ENCODE measurements around the gene BBS9.
A peak's percentile ranks its signal among the peaks of the same experiment; 100 is the strongest.

The BBS9 gene

DNA sequence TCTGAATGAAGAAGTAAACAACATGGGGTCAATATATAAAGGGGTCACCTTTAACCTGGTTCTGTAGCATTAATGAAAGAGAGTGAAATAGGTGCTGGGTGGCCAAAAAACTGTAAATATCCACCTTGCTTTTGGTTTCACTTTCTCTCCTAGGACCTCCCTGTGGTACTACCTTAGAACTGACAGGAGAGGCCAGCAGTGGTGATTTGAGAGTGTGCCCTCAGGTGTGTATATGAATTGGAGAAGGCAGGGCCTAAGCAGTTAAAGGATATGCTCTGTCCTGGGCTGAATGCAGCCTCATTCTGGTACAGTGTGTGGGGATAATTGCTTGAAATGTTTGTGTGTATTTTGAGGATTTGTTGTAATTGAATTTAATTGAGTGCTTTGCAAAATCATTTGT lies 62.0 kb downstream of the BBS9 start:
- TF ChIP-seq, protein P1, sequence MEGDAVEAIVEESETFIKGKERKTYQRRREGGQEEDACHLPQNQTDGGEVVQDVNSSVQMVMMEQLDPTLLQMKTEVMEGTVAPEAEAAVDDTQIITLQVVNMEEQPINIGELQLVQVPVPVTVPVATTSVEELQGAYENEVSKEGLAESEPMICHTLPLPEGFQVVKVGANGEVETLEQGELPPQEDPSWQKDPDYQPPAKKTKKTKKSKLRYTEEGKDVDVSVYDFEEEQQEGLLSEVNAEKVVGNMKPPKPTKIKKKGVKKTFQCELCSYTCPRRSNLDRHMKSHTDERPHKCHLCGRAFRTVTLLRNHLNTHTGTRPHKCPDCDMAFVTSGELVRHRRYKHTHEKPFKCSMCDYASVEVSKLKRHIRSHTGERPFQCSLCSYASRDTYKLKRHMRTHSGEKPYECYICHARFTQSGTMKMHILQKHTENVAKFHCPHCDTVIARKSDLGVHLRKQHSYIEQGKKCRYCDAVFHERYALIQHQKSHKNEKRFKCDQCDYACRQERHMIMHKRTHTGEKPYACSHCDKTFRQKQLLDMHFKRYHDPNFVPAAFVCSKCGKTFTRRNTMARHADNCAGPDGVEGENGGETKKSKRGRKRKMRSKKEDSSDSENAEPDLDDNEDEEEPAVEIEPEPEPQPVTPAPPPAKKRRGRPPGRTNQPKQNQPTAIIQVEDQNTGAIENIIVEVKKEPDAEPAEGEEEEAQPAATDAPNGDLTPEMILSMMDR (IDR thresholded peaks at IDR 0.05; ENCODE audit: unreplicated experiment in 3 of 3): no peak

DNA sequence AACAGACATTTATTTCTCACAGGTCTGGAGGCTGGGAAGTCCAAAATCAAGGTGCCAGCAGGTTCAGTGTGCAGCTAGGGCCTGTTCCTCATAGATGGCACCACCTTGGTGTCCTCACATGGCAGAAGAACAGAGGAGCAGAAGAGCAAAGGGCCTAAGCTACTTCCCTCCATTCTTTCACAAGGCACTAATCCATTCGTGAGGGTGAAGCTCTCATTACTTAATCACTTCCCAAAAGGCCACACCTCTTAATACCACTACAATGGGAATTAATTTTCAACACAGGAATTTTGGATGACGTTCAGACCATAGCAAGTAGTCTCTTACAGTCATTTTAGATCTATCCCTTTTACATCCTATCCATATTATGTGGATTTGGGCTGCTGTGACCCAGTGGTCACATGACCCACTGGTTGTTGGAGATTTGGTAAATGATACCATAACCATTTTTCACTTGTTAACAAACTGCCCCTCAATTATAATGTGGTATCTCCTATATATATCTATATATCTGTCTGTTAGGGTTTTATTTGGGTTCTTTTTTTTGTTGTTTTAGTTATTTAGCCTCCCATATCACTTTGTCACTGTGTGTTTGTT lies 63.4 kb downstream of the BBS9 start:
- TF ChIP-seq, protein P1 (IDR thresholded peaks at IDR 0.05; ENCODE audit: unreplicated experiment in 3 of 3): no peak
- H3K4me3 Mint-ChIP-seq: no peak overlapping the region
- H3K27me3 Mint-ChIP-seq (ENCODE audit: low read depth): no peaks in the 10 kb centered on the region
- peaks cover 10% of the 10 kb centered on the region for H3K36me3 Mint-ChIP-seq (ENCODE audit: low read depth)
- no peaks in the 10 kb centered on the region for H3K9me3 Mint-ChIP-seq
- peak overlapping the region in 1 of 3 experiments; percentile 68 for H3K27ac Mint-ChIP-seq
- H3K4me1 Mint-ChIP-seq: peaks cover 12% of the 10 kb centered on the region

More for the DNA sequence above, 62.0 kb downstream of the BBS9 start:
- no peaks in the 10 kb centered on the region for H3K27me3 Mint-ChIP-seq (ENCODE audit: low read depth)
- peaks cover 8% of the 10 kb centered on the region for H3K4me1 Mint-ChIP-seq
- H3K36me3 Mint-ChIP-seq (ENCODE audit: low read depth): peaks cover 10% of the 10 kb centered on the region
- H3K9me3 Mint-ChIP-seq: no peaks in the 10 kb centered on the region
- H3K4me3 Mint-ChIP-seq: no peak overlapping the region
- no peak overlapping the region for H3K27ac Mint-ChIP-seq

DNA sequence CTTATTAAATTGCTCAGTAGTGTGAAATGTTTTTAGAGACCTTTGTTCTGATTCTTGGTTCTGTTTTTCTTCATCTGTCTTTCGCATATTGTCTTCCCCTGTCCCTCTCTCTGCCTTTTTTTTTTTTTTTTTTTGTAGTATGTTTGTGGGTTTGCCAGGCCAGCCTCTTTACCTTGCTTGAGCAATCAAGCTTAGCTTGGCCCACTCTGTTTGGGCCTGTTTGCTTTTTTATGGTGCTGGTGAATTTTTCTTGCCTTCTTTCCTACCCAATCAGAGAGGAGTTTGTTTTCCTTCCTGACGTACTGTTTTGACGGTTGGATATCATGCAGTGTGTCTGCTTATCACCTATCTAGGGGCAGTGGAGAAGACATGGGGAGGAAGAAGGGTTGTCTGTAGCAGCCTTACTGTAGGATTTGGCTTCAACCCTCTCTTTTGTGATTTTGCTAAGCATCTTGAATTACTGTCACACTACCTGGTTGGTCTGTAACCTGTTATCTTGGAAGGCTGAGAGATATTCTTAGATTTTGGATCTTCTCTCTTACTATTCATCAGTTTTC lies 64.0 kb downstream of the BBS9 start:
- peak overlapping the region in 2 of 3 experiments; percentile 27 to 68 for H3K27ac Mint-ChIP-seq
- H3K9me3 Mint-ChIP-seq: no peaks in the 10 kb centered on the region
- TF ChIP-seq, protein P1 (IDR thresholded peaks at IDR 0.05; ENCODE audit: unreplicated experiment in 3 of 3): no peak
- H3K27me3 Mint-ChIP-seq (ENCODE audit: low read depth): no peaks in the 10 kb centered on the region
- H3K4me1 Mint-ChIP-seq: peaks cover 12% of the 10 kb centered on the region
- no peak overlapping the region for H3K4me3 Mint-ChIP-seq
- H3K36me3 Mint-ChIP-seq (ENCODE audit: low read depth): peaks cover 10% of the 10 kb centered on the region

DNA sequence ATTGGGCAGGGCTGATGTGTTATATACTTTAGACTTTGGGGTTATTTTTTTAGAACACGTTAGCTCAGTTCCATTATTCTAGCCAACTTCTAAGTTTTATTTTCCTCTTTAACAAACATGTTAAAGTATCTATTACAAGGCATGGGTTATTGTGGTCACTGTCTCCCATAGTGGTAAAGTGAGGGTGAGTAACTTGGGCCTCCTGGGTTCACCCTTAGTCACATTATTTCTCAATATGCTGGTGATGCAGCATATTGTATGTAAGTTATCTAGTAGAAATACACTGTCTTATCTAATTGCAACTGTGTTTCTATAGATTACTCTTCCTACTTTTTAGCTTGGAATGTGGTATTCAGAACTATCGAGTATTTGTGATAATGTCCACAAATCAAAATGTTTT lies 65.9 kb downstream of the BBS9 start:
- TF ChIP-seq, protein P1 (IDR thresholded peaks at IDR 0.05; ENCODE audit: unreplicated experiment in 3 of 3): no peak
- peaks cover 12% of the 10 kb centered on the region for H3K4me1 Mint-ChIP-seq
- peaks cover 10% of the 10 kb centered on the region for H3K36me3 Mint-ChIP-seq (ENCODE audit: low read depth)
- no peak overlapping the region for H3K4me3 Mint-ChIP-seq
- no peaks in the 10 kb centered on the region for H3K27me3 Mint-ChIP-seq (ENCODE audit: low read depth)
- H3K27ac Mint-ChIP-seq: no peak overlapping the region
- H3K9me3 Mint-ChIP-seq: no peaks in the 10 kb centered on the region

DNA sequence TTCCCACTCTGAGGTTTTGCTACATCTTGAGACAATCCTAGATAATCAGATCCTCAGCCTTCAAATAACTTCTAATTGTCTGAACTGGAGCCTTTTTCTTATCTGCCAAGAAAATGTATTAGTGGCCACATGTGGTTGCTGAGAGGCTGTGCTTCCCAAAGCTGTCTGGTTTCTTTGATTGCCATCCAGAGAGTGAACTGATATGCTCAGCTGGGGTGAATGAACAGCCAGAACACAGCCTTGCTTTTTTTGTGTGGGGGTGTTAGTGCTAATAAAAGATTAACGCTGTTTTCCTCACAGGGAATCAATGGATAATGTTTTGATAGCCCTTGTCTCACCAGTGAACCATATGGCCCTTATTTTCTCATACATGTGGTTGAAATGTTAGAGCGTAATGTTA lies 66.9 kb downstream of the BBS9 start:
- TF ChIP-seq, protein P1 (IDR thresholded peaks at IDR 0.05; ENCODE audit: unreplicated experiment in 3 of 3): no peak
- peak overlapping the region; percentile 4 to 64 (median 18) for H3K27ac Mint-ChIP-seq
- H3K4me3 Mint-ChIP-seq: no peak overlapping the region

DNA sequence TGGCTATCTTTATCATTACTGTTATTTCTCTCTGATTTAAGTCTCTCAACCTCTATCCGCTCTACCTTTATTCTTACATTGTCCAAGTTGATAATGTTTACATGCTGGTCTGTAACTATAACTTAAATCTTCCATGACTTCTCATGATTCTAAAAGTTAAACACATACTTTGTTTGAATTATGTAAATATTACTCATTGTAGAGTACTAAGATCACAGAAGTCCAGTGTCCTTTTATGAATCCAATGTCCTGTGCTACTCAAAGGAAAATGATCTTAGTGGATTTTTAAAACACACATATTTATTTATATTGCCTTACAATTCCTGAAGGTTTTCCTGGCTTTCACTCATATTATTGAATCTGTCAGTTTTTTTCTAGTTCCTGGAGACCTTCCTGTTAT lies 70.9 kb downstream of the BBS9 start:
- no peak overlapping the region for H3K4me3 Mint-ChIP-seq
- peaks cover 7% of the 10 kb centered on the region for H3K4me1 Mint-ChIP-seq
- TF ChIP-seq, protein P1 (IDR thresholded peaks at IDR 0.05; ENCODE audit: unreplicated experiment in 3 of 3): no peak
- peaks cover 6% of the 10 kb centered on the region for H3K9me3 Mint-ChIP-seq
- no peak overlapping the region for H3K27ac Mint-ChIP-seq
- H3K36me3 Mint-ChIP-seq (ENCODE audit: low read depth): peaks cover 8% of the 10 kb centered on the region
- H3K27me3 Mint-ChIP-seq (ENCODE audit: low read depth): no peaks in the 10 kb centered on the region

More for the DNA sequence above, 66.9 kb downstream of the BBS9 start:
- peaks cover 7% of the 10 kb centered on the region for H3K4me1 Mint-ChIP-seq
- peaks cover 10% of the 10 kb centered on the region for H3K36me3 Mint-ChIP-seq (ENCODE audit: low read depth)
- H3K9me3 Mint-ChIP-seq: no peaks in the 10 kb centered on the region
- H3K27me3 Mint-ChIP-seq (ENCODE audit: low read depth): no peaks in the 10 kb centered on the region

All from nephron (organoid).